ENCODE results near the gene EPS8.

- TF ChIP-seq ESRRA (CRISPR knock-in tag; IDR thresholded peaks at IDR 0.05; ENCODE audit: borderline replicate concordance) = no peak
- TF ChIP-seq SP1 (CRISPR knock-in tag; conservative IDR thresholded peaks at IDR 0.05) = no peak
- no peak for TF ChIP-seq CTCF (IDR thresholded peaks at IDR 0.05)
- no peak for TF ChIP-seq SMAD4 (CRISPR knock-in tag; IDR thresholded peaks at IDR 0.05)
Measured at GRCh38 chr12:15722951-15723350, 66.2 kb downstream of the EPS8 start.
